AG09319 (cell line): Measurements from ENCODE around the gene KCNK16.

Source experiments
- DNase-seq: peaks from one replicate; pipeline ENCODE4 v3.0.0-alpha.2; 2010; ENCODE audit warnings: low read depth; ENCODE audit errors: extremely low read depth
- TF ChIP-seq, protein P1 (sequence below): IDR thresholded peaks from 2 replicates; pipeline ENCODE4 v1.5.1; 2011; ENCODE audit warnings: low read depth, mild to moderate bottlenecking, inconsistent platforms, low read length, moderate library complexity

KCNK16 gene

DNA sequence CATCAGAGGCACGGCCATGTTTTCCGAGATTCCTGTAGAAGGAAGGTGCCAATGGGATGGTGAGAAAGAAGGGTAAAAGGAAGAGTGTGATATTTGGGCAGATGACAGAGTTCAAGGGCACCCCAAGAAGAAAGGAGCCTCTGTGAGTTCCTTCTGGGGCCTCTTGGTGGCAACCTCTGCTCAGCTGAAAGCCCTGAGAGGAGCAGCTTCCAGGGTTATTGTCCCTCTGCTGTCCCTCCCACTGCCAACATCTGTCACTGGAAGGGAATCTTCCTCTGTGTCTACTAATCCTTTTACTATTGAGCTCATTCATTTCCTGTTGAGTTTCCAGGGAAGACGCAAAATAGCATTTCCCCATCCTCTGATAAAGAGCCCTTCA lies 40.0 kb upstream of the KCNK16 start:
- TF ChIP-seq, protein P1, sequence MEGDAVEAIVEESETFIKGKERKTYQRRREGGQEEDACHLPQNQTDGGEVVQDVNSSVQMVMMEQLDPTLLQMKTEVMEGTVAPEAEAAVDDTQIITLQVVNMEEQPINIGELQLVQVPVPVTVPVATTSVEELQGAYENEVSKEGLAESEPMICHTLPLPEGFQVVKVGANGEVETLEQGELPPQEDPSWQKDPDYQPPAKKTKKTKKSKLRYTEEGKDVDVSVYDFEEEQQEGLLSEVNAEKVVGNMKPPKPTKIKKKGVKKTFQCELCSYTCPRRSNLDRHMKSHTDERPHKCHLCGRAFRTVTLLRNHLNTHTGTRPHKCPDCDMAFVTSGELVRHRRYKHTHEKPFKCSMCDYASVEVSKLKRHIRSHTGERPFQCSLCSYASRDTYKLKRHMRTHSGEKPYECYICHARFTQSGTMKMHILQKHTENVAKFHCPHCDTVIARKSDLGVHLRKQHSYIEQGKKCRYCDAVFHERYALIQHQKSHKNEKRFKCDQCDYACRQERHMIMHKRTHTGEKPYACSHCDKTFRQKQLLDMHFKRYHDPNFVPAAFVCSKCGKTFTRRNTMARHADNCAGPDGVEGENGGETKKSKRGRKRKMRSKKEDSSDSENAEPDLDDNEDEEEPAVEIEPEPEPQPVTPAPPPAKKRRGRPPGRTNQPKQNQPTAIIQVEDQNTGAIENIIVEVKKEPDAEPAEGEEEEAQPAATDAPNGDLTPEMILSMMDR = peak; percentile 16; the same call in 1 of the 2 replicates
- no peak for DNase-seq

DNA sequence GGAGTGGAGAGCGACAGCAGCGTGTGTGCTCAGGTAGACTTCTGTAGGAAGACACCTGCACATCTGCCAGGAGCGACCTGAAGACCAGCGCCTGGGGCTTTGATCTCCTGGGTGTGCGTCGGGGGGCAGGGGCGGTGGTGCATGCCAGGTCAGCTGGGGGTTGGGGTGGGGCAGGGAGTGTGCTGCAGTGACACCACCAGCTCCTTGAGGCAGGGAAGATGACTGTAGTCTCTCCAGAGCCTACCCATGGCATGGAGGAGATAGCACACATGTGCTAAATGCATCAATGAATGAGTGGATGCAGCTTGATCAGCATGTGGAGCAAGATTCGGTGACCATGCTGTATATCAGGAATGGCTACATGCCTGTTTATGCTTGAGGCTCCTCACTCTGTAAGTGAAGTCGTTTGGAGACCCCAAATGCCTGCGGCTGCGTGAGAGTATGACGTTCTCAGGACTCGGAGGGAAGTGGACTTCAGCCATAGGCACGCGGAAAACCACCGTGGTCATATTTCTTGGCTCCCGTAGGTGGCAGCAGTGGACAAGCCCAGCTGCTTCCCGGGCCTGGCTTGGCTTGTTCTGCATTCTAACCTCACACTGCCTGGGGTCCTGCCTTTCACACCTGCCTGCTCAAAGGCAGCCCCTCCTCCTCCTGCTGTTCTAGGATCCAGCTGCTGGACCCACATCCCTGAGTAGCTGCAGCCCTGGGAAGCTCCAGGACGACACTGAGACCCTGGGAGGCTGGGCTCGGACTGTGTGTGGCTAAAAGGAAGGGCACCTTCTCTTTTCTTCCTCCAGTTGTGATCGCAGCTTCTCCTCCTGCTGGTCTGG lies 39.4 kb upstream of the KCNK16 start:
- TF ChIP-seq, protein P1 = peak; percentile 92
- DNase-seq = peak; percentile 10

DNA sequence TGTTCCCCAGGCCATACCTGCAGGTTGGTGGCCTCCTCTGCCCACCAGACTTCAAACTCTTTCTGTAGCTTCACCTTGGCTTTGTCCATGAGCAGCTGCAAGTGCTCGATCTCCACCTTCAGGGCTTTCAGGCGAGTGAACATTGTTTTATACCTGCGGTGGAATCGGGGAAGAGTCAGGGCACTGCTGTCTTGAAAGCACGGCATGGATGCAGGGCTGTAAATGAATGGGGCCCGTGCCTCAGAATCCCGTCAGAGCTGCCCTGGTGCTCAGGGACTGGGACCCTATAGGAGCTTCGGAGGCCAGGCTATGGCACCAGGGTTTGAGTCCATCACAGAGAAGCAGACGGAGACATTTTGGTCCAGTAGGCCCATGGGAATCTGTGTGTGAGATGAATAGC lies 37.9 kb upstream of the KCNK16 start:
- no peak for DNase-seq
- TF ChIP-seq, protein P1 = no peak

DNA sequence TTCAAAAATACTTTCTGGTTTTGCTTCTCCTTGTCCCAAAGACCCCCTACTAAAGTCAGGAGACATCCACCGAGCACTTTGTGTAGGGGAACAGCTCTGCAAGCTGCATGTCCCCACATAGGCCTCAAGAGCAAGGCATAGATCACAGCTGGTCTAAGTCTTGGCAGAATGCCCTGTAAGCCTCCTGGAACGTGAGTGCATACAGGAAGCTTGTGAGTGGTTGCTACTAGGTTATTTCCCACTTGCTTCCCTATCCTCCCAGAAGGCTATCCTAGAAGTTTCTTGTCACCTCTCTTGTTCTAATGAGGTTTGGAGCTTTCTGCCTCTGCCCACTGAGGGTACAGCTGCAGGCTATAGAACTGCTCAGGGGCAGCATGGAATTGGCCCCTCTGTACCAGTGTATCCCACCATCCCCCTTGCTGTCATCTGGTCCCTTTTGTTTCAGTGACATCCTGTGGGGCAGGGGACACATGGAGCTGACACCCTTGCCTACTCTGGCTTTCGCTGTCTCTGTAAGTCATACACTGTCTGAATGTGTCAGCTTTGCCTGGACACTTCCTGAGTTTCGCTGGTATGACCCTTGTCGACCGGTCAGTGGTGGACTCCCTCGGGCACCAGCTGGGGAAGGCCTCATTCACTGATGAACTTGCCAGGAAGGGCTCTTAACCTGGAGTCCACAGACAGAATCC lies 35.6 kb upstream of the KCNK16 start:
- DNase-seq = peak; percentile 25
- TF ChIP-seq, protein P1 = no peak

DNA sequence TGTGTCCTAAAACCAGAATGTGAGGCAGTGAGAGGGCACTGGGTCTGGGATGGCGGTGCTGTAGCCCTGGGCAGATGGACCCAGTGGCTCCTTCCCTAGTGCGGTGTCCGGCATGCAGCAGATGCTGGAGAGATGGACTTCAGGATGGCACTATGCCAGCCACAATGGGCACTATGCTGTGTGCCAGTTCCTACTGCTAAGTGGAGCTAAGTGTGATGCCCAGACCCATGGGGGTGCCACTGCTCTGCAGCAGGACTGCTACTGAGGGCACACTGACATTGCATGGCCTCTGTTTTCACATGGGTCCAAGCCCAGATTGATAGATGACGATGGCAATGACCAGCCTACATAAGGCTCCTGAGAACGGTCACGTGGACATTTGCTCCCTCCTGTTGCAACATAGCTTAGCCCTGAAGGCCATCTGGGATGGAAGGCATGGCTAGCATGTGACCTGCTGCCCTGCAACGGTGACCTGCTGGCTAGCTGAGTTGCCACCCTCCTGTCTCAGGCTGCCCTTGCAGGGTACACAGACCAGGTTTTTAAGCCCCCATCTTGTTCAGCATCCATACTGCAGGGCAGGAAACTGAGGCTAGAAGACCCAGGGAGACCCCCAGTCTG lies 31.3 kb upstream of the KCNK16 start:
- TF ChIP-seq, protein P1 = no peak

DNA sequence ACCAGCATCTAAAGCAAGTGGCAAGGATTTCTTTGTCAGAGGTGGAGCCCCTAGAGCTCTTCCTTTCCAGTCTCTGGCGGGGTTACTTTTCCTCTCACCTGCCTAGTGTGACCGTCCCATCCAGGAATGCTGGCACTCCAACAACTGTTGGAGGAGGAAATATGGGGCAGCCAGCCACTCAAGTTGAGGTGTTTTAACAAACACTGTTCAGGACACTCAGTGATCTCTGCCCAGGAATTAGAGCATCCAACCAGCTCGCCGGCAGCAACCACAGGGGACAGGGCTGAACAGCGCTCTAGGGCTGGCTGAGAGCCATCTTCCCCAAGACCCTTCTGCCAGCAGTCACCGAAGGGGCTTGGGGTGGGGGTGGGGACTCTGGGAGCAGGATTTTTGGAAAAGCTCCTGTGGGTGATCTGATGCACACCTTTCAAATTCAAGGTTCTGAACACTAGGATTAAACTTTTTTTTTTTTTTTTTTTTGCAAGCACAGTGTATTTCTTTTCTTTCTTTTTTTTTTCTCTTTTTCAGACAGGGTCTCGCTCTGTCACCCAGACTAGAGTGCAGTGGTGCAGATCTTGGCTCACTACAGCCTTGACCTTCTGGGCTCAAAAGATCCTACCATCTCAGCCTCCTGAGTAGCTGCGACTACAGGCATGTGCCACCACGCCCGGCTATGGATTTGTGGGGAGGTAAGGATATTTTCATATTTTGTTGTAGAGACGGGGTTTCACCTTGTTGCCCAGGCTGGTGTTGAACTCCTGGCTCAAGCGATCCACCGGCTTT lies 28.4 kb upstream of the KCNK16 start:
- DNase-seq = no peak
- TF ChIP-seq, protein P1 = no peak

More for the DNA sequence above, 31.3 kb upstream of the KCNK16 start:
- DNase-seq = no peak
